GM21786 (cell line): ENCODE results near the gene EVA1A.

Source experiments
- ATAC-seq: cut with Tn5 transposase; IDR thresholded peaks from one replicate; pipeline ENCODE4 v1.9.1; 2021; ENCODE audit not compliant: unreplicated experiment

The EVA1A gene

GRCh38 chr2:75454241-75454620, 106.5 kb downstream of the EVA1A start:
- ATAC-seq, result no peak

GRCh38 chr2:75453384-75454240, 107.1 kb downstream of the EVA1A start:
- ATAC-seq, result no peak

GRCh38 chr2:75450068-75450467, 110.7 kb downstream of the EVA1A start:
- ATAC-seq, result no peak

GRCh38 chr2:75447176-75447575, 113.6 kb downstream of the EVA1A start:
- ATAC-seq, result no peak
